H1 (cell line): ENCODE data around the gene PALM3. TPM values are rescaled to one million over a fixed set of nuclear protein-coding genes. Genes with fewer than 3 reads are reported as not detected.

Source experiments
- CTCF ChIA-PET: fragments of 300-600 bp; sonication (Branson Sonifier 250); formaldehyde crosslinking; loops from one replicate; lab custom pipeline; 2021; ENCODE audit not compliant: partially characterized antibody; lab: Charles Lee
- POLR2A ChIA-PET: fragments of 300-600 bp; sonication (Branson Sonifier 250); formaldehyde crosslinking; loops from one replicate; lab custom pipeline; 2021; ENCODE audit warnings: inconsistent platforms; ENCODE audit not compliant: partially characterized antibody; lab: Charles Lee
- DNase-seq, 2 experiments: peaks; one replicate each; pipeline versions ENCODE4 v3.0.0 to v3.0.0-alpha.2; 2010 to 2022; ENCODE audit warnings: low spot score in 2 of 2, low read depth in 1 of 2, mixed read lengths in 1 of 2
- FAIRE-seq: peaks from 2 replicates; lab custom pipeline; 2011; peaks lifted over from hg19 to GRCh38; lab: Jason Lieb, UNC
- H2AFZ ChIP-seq: 2 replicates; pipeline ENCODE4 v1.8.1; 2012; ENCODE audit warnings: low read length, inconsistent platforms
- H2AK5ac ChIP-seq: 2 replicates; pipeline ENCODE4 v1.6.1; 2013; ENCODE audit warnings: low read depth, low read length
- H2BK120ac ChIP-seq: replicated peaks from 2 replicates; pipeline ENCODE3; 2013; ENCODE audit warnings: low read depth, low read length, inconsistent platforms
- H2BK12ac ChIP-seq: 2 replicates; pipeline ENCODE4 v1.6.1; 2013; ENCODE audit warnings: low read depth, low read length
- H2BK15ac ChIP-seq: 2 replicates; pipeline ENCODE4 v1.6.1; 2013; ENCODE audit warnings: low read length
- H2BK20ac ChIP-seq: 2 replicates; pipeline ENCODE4 v1.6.1; 2013; ENCODE audit warnings: low read length
- H2BK5ac ChIP-seq: 2 replicates; pipeline ENCODE4 v1.6.1; 2013; ENCODE audit warnings: low read depth, low read length
- H3K14ac ChIP-seq: 2 replicates; pipeline ENCODE4 v1.6.1; 2013; ENCODE audit warnings: inconsistent platforms; ENCODE audit not compliant: insufficient read length
- H3K18ac ChIP-seq: 2 replicates; pipeline ENCODE4 v1.6.1; 2013; ENCODE audit warnings: low read length; ENCODE audit errors: extremely low read depth
- H3K23ac ChIP-seq: 2 replicates; pipeline ENCODE4 v1.6.1; 2013; ENCODE audit warnings: inconsistent platforms; ENCODE audit not compliant: insufficient read length
- H3K23me2 ChIP-seq: 2 replicates; pipeline ENCODE4 v1.6.1; 2013; ENCODE audit warnings: low read depth, low read length
- H3K27ac ChIP-seq: 2 replicates; pipeline ENCODE4 v1.6.1; 2011; ENCODE audit warnings: low read depth, low read length, inconsistent platforms
- H3K27me3 ChIP-seq, 4 experiments: replicated peaks in 1 of 4; 1 replicate in 1 of 4; 2 replicates in 3 of 4; pipeline versions ENCODE4 v1.6.1 to v1.8.1; 2011 to 2013; ENCODE audit warnings: low read length in 3 of 4, mild to moderate bottlenecking in 3 of 4, inconsistent platforms in 2 of 4, mixed read lengths in 2 of 4, moderate library complexity in 1 of 4; ENCODE audit not compliant: control insufficient read depth in 3 of 4, insufficient read depth in 3 of 4; ENCODE audit errors: extremely low read depth in 1 of 4
- H3K36me3 ChIP-seq, 4 experiments: 2 replicates each; pipeline versions ENCODE4 v1.6.1 to v1.8.1; 2011 to 2013; ENCODE audit warnings: mild to moderate bottlenecking in 4 of 4, low read length in 3 of 4, moderate library complexity in 2 of 4, control low read depth in 1 of 4, inconsistent platforms in 1 of 4; ENCODE audit not compliant: insufficient read depth in 4 of 4, control insufficient read depth in 2 of 4
- H3K4ac ChIP-seq: replicated peaks from 2 replicates; pipeline ENCODE3; 2013; ENCODE audit warnings: low read length, low read depth, mixed read lengths, inconsistent platforms; ENCODE audit not compliant: insufficient read length
- H3K4me1 ChIP-seq, 4 experiments: replicated peaks in 1 of 4; 1 replicate in 1 of 4; 2 replicates in 3 of 4; pipeline versions ENCODE4 v1.6.1 to v1.8.1; 2011 to 2013; ENCODE audit warnings: low read length in 3 of 4, inconsistent platforms in 2 of 4, mixed read lengths in 1 of 4; ENCODE audit not compliant: insufficient read depth in 4 of 4, control insufficient read depth in 3 of 4
- H3K4me2 ChIP-seq, 2 experiments: 2 replicates each; pipeline versions ENCODE4 v1.6.1 to v1.8.1; 2011 to 2013; ENCODE audit warnings: low read depth in 2 of 2, low read length in 2 of 2, control low read depth in 1 of 2, inconsistent platforms in 1 of 2, mild to moderate bottlenecking in 1 of 2; ENCODE audit not compliant: insufficient read depth in 1 of 2
- H3K4me3 ChIP-seq, 4 experiments: fragments of 200-600, 300-600 bp in 1 of 4; sonication (generic), shearing (Covaris generic), sonication (Bioruptor Twin) in 1 of 4; 2 replicates each; pipeline versions ENCODE4 v1.5.1 to v1.8.1; 2011 to 2016; ENCODE audit warnings: low read length in 4 of 4, low read depth in 3 of 4, control low read depth in 2 of 4, inconsistent platforms in 2 of 4, mild to moderate bottlenecking in 2 of 4, mixed read lengths in 1 of 4, moderate library complexity in 1 of 4; ENCODE audit not compliant: insufficient read depth in 2 of 4; ENCODE audit errors: extremely low read depth in 1 of 4
- H3K56ac ChIP-seq: replicated peaks from 2 replicates; pipeline ENCODE3; 2013; ENCODE audit warnings: low read depth, mild to moderate bottlenecking, mixed read lengths, low read length, inconsistent platforms; ENCODE audit not compliant: insufficient read length
- H3K79me1 ChIP-seq: 2 replicates; pipeline ENCODE4 v1.6.1; 2013; ENCODE audit warnings: low read depth, low read length, control low read depth
- H3K79me2 ChIP-seq, 2 experiments: 2 replicates each; pipeline versions ENCODE4 v1.6.1 to v1.8.1; 2012 to 2013; ENCODE audit warnings: low read length in 2 of 2, mild to moderate bottlenecking in 2 of 2, inconsistent platforms in 1 of 2; ENCODE audit not compliant: insufficient read depth in 2 of 2, control insufficient read depth in 1 of 2
- H3K9ac ChIP-seq, 4 experiments: replicated peaks in 1 of 4; 1 replicate in 1 of 4; 2 replicates in 3 of 4; pipeline versions ENCODE4 v1.6.1 to v1.8.1; 2011 to 2013; ENCODE audit warnings: low read depth in 3 of 4, low read length in 3 of 4, control low read depth in 2 of 4, mild to moderate bottlenecking in 2 of 4, moderate library complexity in 2 of 4, inconsistent platforms in 1 of 4; ENCODE audit errors: extremely low read depth in 1 of 4
- H3K9me3 ChIP-seq, 2 experiments: 2 replicates each; pipeline versions ENCODE4 v1.6.1 to v1.8.1; 2012 to 2013; ENCODE audit warnings: mild to moderate bottlenecking in 2 of 2, moderate library complexity in 2 of 2, control low read depth in 1 of 2, inconsistent platforms in 1 of 2, low read depth in 1 of 2, low read length in 1 of 2, mixed read lengths in 1 of 2; ENCODE audit not compliant: insufficient read depth in 2 of 2
- H4K20me1 ChIP-seq, 2 experiments: replicated peaks in 1 of 2; 2 replicates each; pipeline versions ENCODE3 to v1.8.1; 2011 to 2013; ENCODE audit warnings: inconsistent platforms in 2 of 2, low read length in 2 of 2, mild to moderate bottlenecking in 1 of 2; ENCODE audit not compliant: insufficient read depth in 2 of 2, control insufficient read depth in 1 of 2
- H4K5ac ChIP-seq: 2 replicates; pipeline ENCODE4 v1.6.1; 2013; ENCODE audit warnings: low read length, low read depth, mixed read lengths, inconsistent platforms; ENCODE audit not compliant: insufficient read length
- H4K8ac ChIP-seq: 2 replicates; pipeline ENCODE4 v1.8.0; 2013; ENCODE audit warnings: mild to moderate bottlenecking, moderate library complexity, low read length, inconsistent platforms; ENCODE audit not compliant: insufficient read depth; ENCODE audit errors: extremely low read depth
- H4K91ac ChIP-seq: replicated peaks from 2 replicates; pipeline ENCODE3; 2013; ENCODE audit warnings: low read length, mixed read lengths, inconsistent platforms; ENCODE audit not compliant: insufficient read length
- FOSL1 ChIP-seq: IDR thresholded peaks from 2 replicates; pipeline ENCODE4 v1.6.1; 2011; ENCODE audit warnings: mild to moderate bottlenecking, low read depth, low read length, moderate library complexity; ENCODE audit not compliant: insufficient read depth
- MAFK ChIP-seq: IDR thresholded peaks from 2 replicates; pipeline ENCODE4 v1.6.1; 2012; ENCODE audit warnings: low read depth, mild to moderate bottlenecking, improper control_type of control experiment, low read length
- RAD21 ChIP-seq, 2 experiments: IDR thresholded peaks in 1 of 2; conservative IDR thresholded peaks in 1 of 2; 2 replicates each; pipeline ENCODE4 v1.6.1; 2011; ENCODE audit warnings: low read depth in 2 of 2, low read length in 2 of 2, improper control_type of control experiment in 1 of 2, inconsistent platforms in 1 of 2, mild to moderate bottlenecking in 1 of 2, moderate library complexity in 1 of 2
- RNF2 ChIP-seq: fragments of 200-900, 300-1000 bp; sonication (generic); IDR thresholded peaks from 2 replicates; pipeline ENCODE4 v1.7.1; 2016; ENCODE audit warnings: borderline replicate concordance, low read depth, mild to moderate bottlenecking, antibody characterized with exemption, low read length; ENCODE audit not compliant: poor library complexity, severe bottlenecking; ENCODE audit errors: missing control alignments
- SIN3A ChIP-seq, 2 experiments: IDR thresholded peaks in 1 of 2; conservative IDR thresholded peaks in 1 of 2; 2 replicates each; pipeline ENCODE4 v1.6.1; 2011 to 2012; ENCODE audit warnings: low read length in 2 of 2, improper control_type of control experiment in 1 of 2, low read depth in 1 of 2, mild to moderate bottlenecking in 1 of 2
- TBP ChIP-seq: IDR thresholded peaks from 2 replicates; pipeline ENCODE4 v1.6.1; 2011; ENCODE audit warnings: low read depth, low read length, improper control_type of control experiment
- YY1 ChIP-seq: IDR thresholded peaks from 2 replicates; pipeline ENCODE4 v1.6.1; 2011; ENCODE audit warnings: low read depth, mild to moderate bottlenecking, low read length
- WGBS, 2 experiments: shearing (Covaris generic) in 1 of 2; methylation state at CpG; one replicate each; pipeline versions ENCODE4 v1.1.6 to v1.1.7; 2013 to 2015; ENCODE audit warnings: low lambda C conversion rate in 2 of 2, mixed read lengths in 2 of 2, inconsistent platforms in 1 of 2, low coverage in 1 of 2, missing lambda C conversion rate in 1 of 2; ENCODE audit not compliant: insufficient replicate concordance in 2 of 2, insufficient coverage in 1 of 2, insufficient read length in 1 of 2; ENCODE audit errors: extremely low coverage in 1 of 2, missing lambda C conversion rate in 1 of 2; 5-methylcytosine and 5-hydroxymethylcytosine counted together
- polyA plus RNA-seq, 7 experiments: library from polyadenylated mRNA; depleted of rRNA in 3 of 7; stranded (reverse) in 5 of 7; unstranded in 2 of 7; fragments of >200 nt in 5 of 7; fragments of 200-250 nt in 2 of 7; gene quantifications; 1 replicate in 5 of 7; 2 replicates in 1 of 7; 4 replicates in 1 of 7; pipeline versions ENCODE4 v1.2.1 to v1.2.3, GENCODE V29; 2011 to 2013; ENCODE audit warnings: missing spikeins in 2 of 7, mixed read lengths in 2 of 7
- total RNA-seq: library from RNA; stranded (reverse); fragmentation: NEBNext Ultra II Directional; extraction: Animal tissue kit (Norgen Biotek cat#: 25700); gene quantifications from 2 replicates; pipeline ENCODE4 v1.2.1, GENCODE V29; 2021
- TF ChIP-seq, protein P1 (sequence below), 3 experiments: IDR thresholded peaks; 1 replicate in 2 of 3; 2 replicates in 1 of 3; pipeline versions ENCODE4 v1.5.1 to v1.6.1; 2011; ENCODE audit warnings: low read length in 3 of 3, mild to moderate bottlenecking in 3 of 3, inconsistent platforms in 2 of 3, low read depth in 1 of 3, moderate library complexity in 1 of 3; ENCODE audit not compliant: insufficient read depth in 1 of 3; ENCODE audit errors: control extremely low read depth in 1 of 3

The PALM3 gene
- total and polyA plus RNA-seq, 2 of the 8 experiments (the other 6 are each of a cell fraction or from before 2014, with no cell fraction given): 5.8 to 31.3 TPM

DNA sequence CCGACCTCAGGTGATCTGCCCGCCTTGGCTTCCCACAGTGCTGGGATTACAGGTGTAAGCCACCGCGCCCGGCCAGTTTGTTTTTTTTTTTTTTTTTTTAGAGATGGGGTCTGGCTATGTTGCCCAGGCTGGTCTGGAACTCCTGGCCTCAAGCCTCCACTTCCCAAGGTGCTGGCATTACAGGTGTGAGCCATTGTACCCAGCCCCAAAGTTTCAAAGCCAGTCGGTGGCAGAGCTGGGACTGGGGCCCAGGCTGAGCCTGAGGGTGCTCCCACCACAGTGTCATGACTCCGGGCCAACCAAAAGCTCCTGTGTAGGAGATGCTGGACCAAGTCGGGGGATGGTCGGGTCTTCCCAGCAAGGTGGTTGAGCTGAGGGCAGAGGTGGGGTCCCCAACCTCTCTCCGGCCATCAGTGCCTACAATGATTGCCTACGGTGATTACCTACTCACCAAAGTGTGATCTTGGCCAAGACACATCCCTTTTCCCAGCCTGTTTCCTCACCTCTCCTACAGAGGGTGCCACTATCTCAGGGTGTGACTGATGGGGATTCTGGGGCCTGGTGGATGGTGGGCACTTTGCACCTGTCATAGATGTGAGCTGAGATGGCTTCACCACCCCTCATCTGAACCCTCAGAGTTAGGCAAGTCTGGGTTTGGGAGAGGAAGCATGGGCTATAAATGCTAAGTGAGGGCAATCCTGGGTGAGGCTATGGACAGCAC is 34.6 kb upstream of the PALM3 start:
- no peak overlapping the region for H2AK5ac ChIP-seq
- no peak overlapping the region for H2BK120ac ChIP-seq
- no peak overlapping the region for H3K4me3 ChIP-seq
- H3K4ac ChIP-seq: no peak overlapping the region
- no peak overlapping the region for H3K23ac ChIP-seq
- peaks cover 8% of the 10 kb centered on the region in 2 experiments; a peak in 3 of 4 replicates for H3K9me3 ChIP-seq
- no peak overlapping the region for H3K56ac ChIP-seq
- no peak overlapping the region for H3K9ac ChIP-seq
- H2BK15ac ChIP-seq: no peak overlapping the region
- WGBS, 2 experiments: 96% methylated on average over 10 of the region's 11 CpGs; no CpG with 5 or more reads in 1 of the 2 experiments
- no peaks in the 10 kb centered on the region; a peak in 2 of 7 replicates for H3K27me3 ChIP-seq
- H3K79me2 ChIP-seq: no peaks in the 10 kb centered on the region
- no peak overlapping the region for H4K5ac ChIP-seq
- peaks cover 0 to 8% of the 10 kb centered on the region in 2 experiments for H4K20me1 ChIP-seq
- no peak overlapping the region for H3K27ac ChIP-seq
- H3K18ac ChIP-seq: no peak overlapping the region
- H3K36me3 ChIP-seq: no peaks in the 10 kb centered on the region
- FAIRE-seq (no peak), DNase-seq (no peak)
- H4K8ac ChIP-seq: peak overlapping the region; percentile 3; the same call in 1 of the 2 replicates
- H2BK5ac ChIP-seq: no peak overlapping the region
- no peak overlapping the region for H2BK20ac ChIP-seq
- H3K23me2 ChIP-seq: peaks cover 7% of the 10 kb centered on the region
- no peak overlapping the region for H3K4me2 ChIP-seq
- no peak overlapping the region for H2BK12ac ChIP-seq
- ChIA-PET CTCF (interaction anchor here (0.6 to 7.6 kb wide), 12 partner anchors 9 to 252 kb away, joined by 3 to 105 read pairs (median 3); partner anchors contain the start of gene PRKACA), POLR2A (interaction anchor here (0.6 to 1.4 kb wide), 3 partner anchors 40 to 376 kb away, joined by 3 to 5 read pairs (median 3); partner anchors contain the start of gene ASF1B)
- H4K91ac ChIP-seq: no peak overlapping the region
- no peak overlapping the region for H3K14ac ChIP-seq
- peaks cover 0 to 3% (median 0%) of the 10 kb centered on the region in 4 experiments; a peak in 1 of 7 replicates for H3K4me1 ChIP-seq
- no peak overlapping the region for H2AFZ ChIP-seq
- H3K79me1 ChIP-seq: no peaks in the 10 kb centered on the region
- TF ChIP-seq FOSL1 (no peak), SIN3A (conservative IDR thresholded peaks at IDR 0.05 in 1 of 2, IDR thresholded peaks at IDR 0.05 in 1 of 2; ENCODE audit: low read depth in 1 of 2, low read length in 2 of 2) (no peak), RAD21 (IDR thresholded peaks at IDR 0.05 in 1 of 2, conservative IDR thresholded peaks at IDR 0.05 in 1 of 2; ENCODE audit: low read depth in 2 of 2, low read length in 2 of 2) (peak; percentile 66 to 74), MAFK (no peak), RNF2 (no peak), TBP (no peak), YY1 (no peak)
- TF ChIP-seq, protein P1, sequence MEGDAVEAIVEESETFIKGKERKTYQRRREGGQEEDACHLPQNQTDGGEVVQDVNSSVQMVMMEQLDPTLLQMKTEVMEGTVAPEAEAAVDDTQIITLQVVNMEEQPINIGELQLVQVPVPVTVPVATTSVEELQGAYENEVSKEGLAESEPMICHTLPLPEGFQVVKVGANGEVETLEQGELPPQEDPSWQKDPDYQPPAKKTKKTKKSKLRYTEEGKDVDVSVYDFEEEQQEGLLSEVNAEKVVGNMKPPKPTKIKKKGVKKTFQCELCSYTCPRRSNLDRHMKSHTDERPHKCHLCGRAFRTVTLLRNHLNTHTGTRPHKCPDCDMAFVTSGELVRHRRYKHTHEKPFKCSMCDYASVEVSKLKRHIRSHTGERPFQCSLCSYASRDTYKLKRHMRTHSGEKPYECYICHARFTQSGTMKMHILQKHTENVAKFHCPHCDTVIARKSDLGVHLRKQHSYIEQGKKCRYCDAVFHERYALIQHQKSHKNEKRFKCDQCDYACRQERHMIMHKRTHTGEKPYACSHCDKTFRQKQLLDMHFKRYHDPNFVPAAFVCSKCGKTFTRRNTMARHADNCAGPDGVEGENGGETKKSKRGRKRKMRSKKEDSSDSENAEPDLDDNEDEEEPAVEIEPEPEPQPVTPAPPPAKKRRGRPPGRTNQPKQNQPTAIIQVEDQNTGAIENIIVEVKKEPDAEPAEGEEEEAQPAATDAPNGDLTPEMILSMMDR (IDR thresholded peaks at IDR 0.05; ENCODE audit: control extremely low read depth in 1 of 3, insufficient read depth in 1 of 3, low read depth in 1 of 3, low read length in 3 of 3): peak; percentile 60 to 79 (median 64)
